Epithelial cell of proximal tubule (primary cell): ENCODE measurements around the gene LTB. TPM values are rescaled to one million over a fixed set of nuclear protein-coding genes. Genes with fewer than 3 reads are reported as not detected.

Experiments
- DNase-seq: peaks from one replicate; pipeline ENCODE4 v3.0.0-alpha.2; 2011; ENCODE audit warnings: low read depth
- H3K4me3 ChIP-seq: 2 replicates; pipeline ENCODE4 v1.5.1; 2011; ENCODE audit warnings: low read depth, mild to moderate bottlenecking, low read length
- CTCF ChIP-seq: conservative IDR thresholded peaks from 2 replicates; pipeline ENCODE4 v1.5.1; 2012; ENCODE audit warnings: low read depth, mild to moderate bottlenecking, low read length
- total RNA-seq: library from RNA; depleted of rRNA; stranded (reverse); fragments of >200 nt; gene quantifications from 2 replicates; pipeline ENCODE4 v1.2.3, GENCODE V29; 2015

Gene LTB
- 12.0 and 50.8 TPM in 2 replicates for total RNA-seq

- TF ChIP-seq CTCF: no peak
- DNase-seq: no peak
- peak within 1 kb of the TSS; percentile 98 for H3K4me3 ChIP-seq
Observed at GRCh38 chr6:31582230-31582643, at the start of gene LTB. Gene LTB (minus strand): TSS chr6:31582424. CDS start chr6:31582417, 7 bp downstream.

GRCh38 chr6:31631681-31632278, 49.6 kb upstream of the LTB start:
- no peak for TF ChIP-seq CTCF
- H3K4me3 ChIP-seq: no peak overlapping the region
- DNase-seq: no peak

- TF ChIP-seq CTCF: no peak
- H3K4me3 ChIP-seq: no peak overlapping the region
- no peak for DNase-seq
Observed at GRCh38 chr6:31631209-31631608, 49.0 kb upstream of the LTB start.

GRCh38 chr6:31630177-31630934, 48.1 kb upstream of the LTB start:
- TF ChIP-seq CTCF: no peak
- no peak for DNase-seq
- H3K4me3 ChIP-seq: no peak overlapping the region

GRCh38 chr6:31629014-31629413, 46.8 kb upstream of the LTB start:
- no peak for DNase-seq
- H3K4me3 ChIP-seq: no peak overlapping the region
- no peak for TF ChIP-seq CTCF

- no peak for DNase-seq
- TF ChIP-seq CTCF: no peak
- no peak overlapping the region for H3K4me3 ChIP-seq
Observed at GRCh38 chr6:31627690-31628287, 45.6 kb upstream of the LTB start.
